Esophagus muscularis mucosa (tissue), 4 donors: ENCODE results near the gene NNAT.

Experiments used
- CTCF ChIP-seq, 3 experiments: fragments of 200-600 bp in 2 of 3; fragments of 450-650 bp in 1 of 3; sonication (generic) in 2 of 3; IDR thresholded peaks; one replicate each; pipeline ENCODE4 v1.5.1; 2017 to 2019; ENCODE audit warnings: antibody characterized with exemption in 3 of 3, mild to moderate bottlenecking in 2 of 3, moderate library complexity in 1 of 3
- EP300 ChIP-seq: sonication (generic); formaldehyde crosslinking; IDR thresholded peaks from one replicate; pipeline ENCODE4 v1.6.1; 2017; ENCODE audit warnings: antibody characterized with exemption
- POLR2A ChIP-seq: fragments of 450-650 bp; IDR thresholded peaks from one replicate; pipeline ENCODE4 v1.6.1; 2017; ENCODE audit warnings: antibody characterized with exemption, moderate library complexity, mild to moderate bottlenecking, low read depth
- POLR2AphosphoS5 ChIP-seq, 2 donors: sonication (generic); formaldehyde crosslinking; IDR thresholded peaks; one replicate each; pipeline ENCODE4 v1.6.1; 2017; ENCODE audit warnings: antibody characterized with exemption in 2 of 2

DNA sequence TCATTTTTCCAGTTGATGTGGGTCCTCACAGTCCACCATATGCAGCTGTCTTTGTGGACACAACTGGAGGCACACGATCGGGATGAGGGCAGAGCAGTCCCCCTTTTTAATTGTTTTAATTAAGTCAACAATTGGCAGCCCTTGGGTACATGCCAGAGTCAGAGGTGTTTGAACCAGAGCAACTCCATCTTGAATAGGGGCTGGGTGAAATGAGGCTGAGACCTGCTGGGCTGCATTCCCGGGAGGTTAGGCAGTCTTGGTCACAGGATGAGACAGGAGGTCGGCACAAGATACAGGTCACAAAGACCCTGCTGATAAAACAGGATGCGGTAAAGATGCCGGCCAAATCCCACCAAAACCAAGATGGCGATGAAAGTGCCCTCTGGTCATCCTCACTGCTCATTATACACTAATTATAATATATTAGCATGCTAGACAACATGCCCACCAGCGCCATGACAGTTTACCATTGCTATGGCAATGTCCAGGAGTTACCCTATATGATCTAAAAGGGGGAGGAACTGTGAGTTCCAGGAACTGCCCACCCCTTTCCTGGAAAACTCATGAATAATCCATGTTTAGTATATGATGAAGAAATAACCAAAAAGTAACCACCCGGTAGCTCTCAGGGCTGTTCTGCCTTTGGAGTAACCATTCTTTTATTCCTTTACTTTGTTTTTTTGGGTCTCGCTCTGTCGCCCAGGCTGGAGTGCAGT lies 38.4 kb downstream of the NNAT start:
- TF ChIP-seq CTCF (IDR thresholded peaks at IDR 0.05) (no peak), POLR2A (no peak), EP300 (no peak), POLR2AphosphoS5 (IDR thresholded peaks at IDR 0.05) (no peak)
